Measurements from ENCODE around the gene EMB. TPM values are rescaled to one million over a fixed set of nuclear protein-coding genes. Genes with fewer than 3 reads are reported as not detected.
"Not testable (repeated sequence)": the region's sequence is repeated elsewhere in the genome, so short reads cannot be mapped to it uniquely, and the experiment has no call there.

Gene EMB, protein sequence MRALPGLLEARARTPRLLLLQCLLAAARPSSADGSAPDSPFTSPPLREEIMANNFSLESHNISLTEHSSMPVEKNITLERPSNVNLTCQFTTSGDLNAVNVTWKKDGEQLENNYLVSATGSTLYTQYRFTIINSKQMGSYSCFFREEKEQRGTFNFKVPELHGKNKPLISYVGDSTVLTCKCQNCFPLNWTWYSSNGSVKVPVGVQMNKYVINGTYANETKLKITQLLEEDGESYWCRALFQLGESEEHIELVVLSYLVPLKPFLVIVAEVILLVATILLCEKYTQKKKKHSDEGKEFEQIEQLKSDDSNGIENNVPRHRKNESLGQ
- 250 TPM for total RNA-seq

DNA sequence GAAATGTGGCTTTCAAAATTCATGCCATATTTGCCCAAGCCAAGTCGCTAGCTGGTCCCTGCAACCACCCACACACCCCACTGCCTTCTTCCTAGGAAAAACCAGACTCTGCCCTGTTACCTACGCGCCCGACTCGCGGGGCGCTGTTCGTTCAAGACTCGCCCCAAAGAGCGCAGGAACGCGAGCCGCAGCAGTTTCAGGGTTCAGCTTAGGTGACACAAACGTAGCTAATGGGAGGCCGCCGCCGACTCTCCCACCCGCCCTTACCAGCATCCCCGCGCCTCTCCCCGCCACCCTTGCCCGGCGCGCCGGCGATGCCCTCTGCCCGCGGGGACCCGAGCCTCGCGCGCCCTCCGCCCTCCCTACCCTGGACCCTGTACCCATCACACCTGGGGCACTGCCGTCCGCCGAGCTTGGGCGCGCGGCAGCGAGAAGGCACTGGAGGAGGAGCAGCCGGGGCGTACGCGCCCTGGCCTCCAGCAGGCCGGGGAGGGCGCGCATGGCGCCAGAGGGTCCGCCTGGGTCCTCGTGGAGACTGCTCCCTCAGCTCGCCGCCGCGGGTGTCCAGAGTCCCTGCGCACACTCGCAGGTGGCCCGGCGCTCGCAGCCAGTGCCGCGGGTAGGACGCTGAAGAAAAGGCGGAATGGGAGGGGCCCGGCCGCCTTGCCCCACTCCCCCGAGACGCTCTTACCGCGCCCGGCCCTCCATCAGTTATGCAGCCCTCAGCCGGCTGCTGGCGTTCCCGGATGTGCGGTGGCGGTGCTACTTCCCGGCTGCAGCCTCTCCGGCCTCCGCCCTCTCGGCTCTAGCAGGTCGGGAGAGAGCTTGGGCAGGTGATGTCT is at the start of gene EMB:
Gene EMB (minus strand): TSS at position 638 of the 842 bp plus-strand sequence. CDS start 137 bp downstream, at position 501.
- no peaks in the 10 kb centered on the region for H3K27me3 ChIP-seq (ENCODE audit: insufficient read depth, low read length)
- peaks cover 66% of the 10 kb centered on the region for H3K4me1 ChIP-seq (ENCODE audit: insufficient read depth, low read length)
- peak within 1 kb of the TSS; percentile 84 for H3K4me3 ChIP-seq (ENCODE audit: low read length)
- H3K9me3 ChIP-seq (ENCODE audit: low read depth, low read length) = no peaks in the 10 kb centered on the region

DNA sequence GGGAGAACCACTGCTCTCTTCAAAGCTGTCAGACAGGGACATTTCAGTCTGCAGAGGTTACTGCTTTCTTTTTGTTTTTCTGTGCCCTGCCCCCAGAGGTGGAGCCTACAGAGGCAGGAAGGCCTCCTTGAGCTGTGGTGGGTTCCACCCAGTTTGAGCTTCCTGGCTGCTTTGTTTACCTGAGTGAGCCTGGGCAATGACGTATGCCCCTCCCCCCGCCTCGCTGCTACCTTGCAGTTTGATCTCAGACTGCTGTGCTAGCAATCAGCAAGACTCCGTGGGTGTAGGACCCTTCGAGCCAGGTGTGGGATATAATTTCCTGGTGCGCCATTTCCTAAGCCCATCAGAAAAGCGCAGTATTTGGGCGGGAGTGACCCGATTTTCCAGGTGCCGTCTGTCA is 48.4 kb upstream of the EMB start:
- H3K4me3 ChIP-seq (ENCODE audit: low read length); H3K4me1 ChIP-seq (ENCODE audit: insufficient read depth, low read length); H3K9me3 ChIP-seq (ENCODE audit: low read depth, low read length); H3K27me3 ChIP-seq (ENCODE audit: insufficient read depth, low read length): not testable (repeated sequence)

DNA sequence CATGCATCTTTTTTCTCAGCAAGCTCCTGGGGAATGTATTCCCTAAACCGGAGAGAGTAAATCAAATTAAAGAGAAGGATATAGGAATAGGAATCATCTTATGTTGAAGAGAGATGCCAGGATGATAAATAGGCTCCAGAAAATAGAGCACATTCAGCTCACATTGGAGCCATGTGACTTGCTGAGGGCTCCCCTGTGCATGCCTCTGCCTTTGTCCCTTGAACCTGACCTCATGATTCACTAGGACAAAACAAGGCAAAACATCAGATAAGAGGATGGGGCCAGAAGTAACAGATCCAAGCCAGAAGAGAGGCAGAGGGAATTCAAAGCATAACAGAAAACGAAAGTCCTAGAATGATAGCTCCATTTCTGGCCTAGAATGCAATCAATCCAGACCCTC is 37.7 kb upstream of the EMB start:
- H3K9me3 ChIP-seq (ENCODE audit: low read depth, low read length); H3K27me3 ChIP-seq (ENCODE audit: insufficient read depth, low read length); H3K4me3 ChIP-seq (ENCODE audit: low read length); H3K4me1 ChIP-seq (ENCODE audit: insufficient read depth, low read length): not testable (repeated sequence)

DNA sequence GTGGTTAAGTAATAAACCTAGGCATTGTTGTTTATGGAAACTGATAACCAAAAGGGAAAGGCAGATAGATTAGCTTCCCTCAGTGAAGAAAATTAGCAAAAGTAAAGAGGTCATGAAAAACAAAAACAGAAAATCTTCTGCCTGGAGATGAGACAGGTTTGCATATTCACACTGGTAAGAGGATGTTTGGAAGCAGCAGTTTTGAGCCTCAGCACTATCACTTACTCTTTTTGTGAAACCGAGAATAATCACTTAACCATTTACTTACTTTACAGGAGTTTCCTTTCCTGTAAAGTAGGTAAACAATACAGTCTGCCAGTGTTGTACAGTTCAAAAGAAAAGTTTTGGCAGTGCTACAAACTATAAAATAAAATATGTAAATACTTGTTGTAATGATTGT is 35.5 kb upstream of the EMB start:
- Histone ChIP-seq H3K4me3 (ENCODE audit: low read length) (no peak overlapping the region), H3K27me3 (ENCODE audit: insufficient read depth, low read length) (no peaks in the 10 kb centered on the region), H3K9me3 (ENCODE audit: low read depth, low read length) (no peaks in the 10 kb centered on the region)

DNA sequence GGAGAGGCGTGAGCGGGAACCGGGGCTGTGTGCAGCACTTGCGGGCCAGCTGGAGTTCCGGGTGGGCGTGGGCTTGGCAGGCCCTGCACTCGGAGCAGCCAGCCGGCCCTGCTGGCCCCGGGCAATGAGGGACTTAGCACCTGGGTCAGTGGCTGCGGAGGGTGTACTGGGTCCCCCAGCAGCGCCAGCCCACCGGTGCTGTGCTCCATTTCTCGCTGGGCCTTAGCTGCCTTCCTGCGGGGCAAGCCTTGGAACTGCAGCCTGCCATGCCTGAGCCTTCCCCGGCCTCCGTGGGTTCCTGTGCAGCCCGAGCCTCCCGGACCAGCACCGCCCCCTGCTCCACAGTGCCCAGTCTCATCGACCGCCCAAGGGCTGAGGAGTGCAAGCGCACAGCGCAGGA is 23.9 kb upstream of the EMB start:
- H3K4me1 ChIP-seq (ENCODE audit: insufficient read depth, low read length) = not testable (repeated sequence)

More for the DNA sequence above, 35.5 kb upstream of the EMB start:
- H3K4me1 ChIP-seq (ENCODE audit: insufficient read depth, low read length) = no peaks in the 10 kb centered on the region

DNA sequence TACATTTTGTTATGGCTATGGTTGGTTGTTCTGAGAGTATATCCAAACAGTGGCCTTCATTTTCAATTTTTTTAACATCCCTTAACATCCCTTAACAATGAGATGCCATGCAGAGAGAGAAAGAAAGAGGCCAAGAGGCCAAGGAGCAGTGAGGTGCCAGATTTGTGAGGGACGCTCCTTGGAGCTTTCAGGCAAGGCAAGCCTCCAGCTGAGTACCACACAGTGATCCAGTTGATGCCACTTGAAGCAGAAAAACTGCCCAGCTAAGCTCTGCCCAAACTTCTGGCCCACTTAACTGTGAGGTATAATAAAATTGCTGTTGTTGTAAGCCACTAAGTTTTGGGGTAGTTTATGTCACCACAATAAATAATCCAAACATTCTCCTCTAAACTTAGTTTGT is 22.6 kb upstream of the EMB start:
- Histone ChIP-seq H3K27me3 (ENCODE audit: insufficient read depth, low read length) (no peaks in the 10 kb centered on the region), H3K4me3 (ENCODE audit: low read length) (no peak overlapping the region), H3K9me3 (ENCODE audit: low read depth, low read length) (no peaks in the 10 kb centered on the region), H3K4me1 (ENCODE audit: insufficient read depth, low read length) (no peaks in the 10 kb centered on the region)

More for the DNA sequence above, 23.9 kb upstream of the EMB start:
- H3K27me3 ChIP-seq (ENCODE audit: insufficient read depth, low read length); H3K9me3 ChIP-seq (ENCODE audit: low read depth, low read length); H3K4me3 ChIP-seq (ENCODE audit: low read length): not testable (repeated sequence)

DNA sequence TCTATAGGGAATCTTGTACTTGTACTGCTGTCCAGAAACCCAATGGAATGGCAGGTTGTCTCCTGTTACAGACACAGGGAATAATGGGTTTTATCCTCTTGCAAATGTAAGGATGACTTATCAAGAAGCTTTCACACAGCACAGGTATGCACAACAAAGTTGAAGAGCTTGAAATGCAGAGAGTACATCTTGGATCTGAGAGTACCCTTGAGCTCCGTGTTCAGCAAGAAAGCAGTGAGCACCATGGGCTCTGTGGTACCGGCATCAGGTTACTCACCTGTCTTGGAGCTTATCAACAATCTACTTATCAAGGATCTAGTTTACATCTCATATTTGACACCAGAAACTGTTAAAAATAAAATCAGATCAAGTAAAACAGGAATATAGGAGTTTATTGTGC is 22.0 kb upstream of the EMB start:
- Histone ChIP-seq H3K9me3 (ENCODE audit: low read depth, low read length) (no peaks in the 10 kb centered on the region), H3K4me3 (ENCODE audit: low read length) (no peak overlapping the region)

DNA sequence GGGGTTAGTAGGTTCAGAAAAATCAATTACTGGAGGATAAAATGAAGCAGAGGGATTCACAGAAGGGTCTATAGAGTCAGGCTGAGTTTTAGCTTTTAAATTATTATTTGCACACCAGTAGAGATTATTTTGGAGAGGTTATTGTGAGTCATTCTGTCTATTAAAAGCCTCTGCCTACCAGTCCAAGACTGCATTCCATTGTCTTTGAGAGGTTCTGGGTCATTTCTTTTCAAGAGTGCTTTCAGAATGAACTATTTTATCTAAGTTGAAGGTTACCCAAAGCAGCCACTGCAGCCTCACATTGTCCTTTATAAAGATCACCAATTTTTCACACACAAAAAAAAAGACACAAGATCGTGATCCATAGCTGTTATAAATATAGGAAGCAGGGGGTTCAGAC is 21.5 kb upstream of the EMB start:
- not testable (repeated sequence) for H3K4me1 ChIP-seq (ENCODE audit: insufficient read depth, low read length); H3K27me3 ChIP-seq (ENCODE audit: insufficient read depth, low read length); H3K4me3 ChIP-seq (ENCODE audit: low read length); H3K9me3 ChIP-seq (ENCODE audit: low read depth, low read length)

More for the DNA sequence above, 22.0 kb upstream of the EMB start:
- H3K4me1 ChIP-seq (ENCODE audit: insufficient read depth, low read length) = no peaks in the 10 kb centered on the region
- no peaks in the 10 kb centered on the region for H3K27me3 ChIP-seq (ENCODE audit: insufficient read depth, low read length)

DNA sequence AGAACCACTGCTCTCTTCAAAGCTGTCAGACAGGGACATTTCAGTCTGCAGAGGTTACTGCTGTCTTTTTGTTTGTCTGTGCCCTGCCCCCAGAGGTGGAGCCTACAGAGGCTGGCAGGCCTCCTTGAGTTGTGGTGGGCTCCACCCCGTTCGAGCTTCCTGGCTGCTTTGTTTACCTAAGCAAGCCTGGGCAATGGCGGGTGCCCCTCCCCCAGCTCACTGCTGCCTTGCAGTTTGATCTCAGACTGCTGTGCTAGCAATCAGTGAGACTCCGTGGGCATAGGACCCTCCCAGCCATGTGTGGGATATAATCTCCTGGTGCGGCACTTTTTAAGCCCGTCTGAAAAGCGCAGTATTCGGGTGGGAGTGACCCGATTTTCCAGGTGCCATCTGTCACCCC is 17.3 kb upstream of the EMB start:
- H3K4me3 ChIP-seq (ENCODE audit: low read length); H3K9me3 ChIP-seq (ENCODE audit: low read depth, low read length); H3K4me1 ChIP-seq (ENCODE audit: insufficient read depth, low read length); H3K27me3 ChIP-seq (ENCODE audit: insufficient read depth, low read length): not testable (repeated sequence)

DNA sequence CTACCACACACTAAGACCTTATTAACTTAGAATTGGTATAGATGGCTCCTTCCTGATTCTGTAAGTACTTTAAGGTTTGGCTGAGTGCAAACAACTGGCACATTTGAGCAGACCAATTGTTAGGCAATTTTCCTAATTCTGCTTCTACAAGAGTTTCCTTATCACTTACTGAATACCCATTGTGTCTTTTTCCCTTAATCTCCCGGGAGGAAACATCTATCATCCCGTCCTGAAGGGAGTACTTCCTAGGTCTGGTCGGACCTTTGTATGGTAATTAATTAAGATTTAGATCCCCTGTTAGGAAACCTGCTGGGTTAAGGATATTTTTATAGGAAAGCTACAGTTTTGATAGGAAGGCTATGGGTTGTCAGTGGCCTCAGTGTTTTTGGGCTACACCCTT is 8.2 kb upstream of the EMB start:
- H3K4me3 ChIP-seq (ENCODE audit: low read length); H3K9me3 ChIP-seq (ENCODE audit: low read depth, low read length); H3K27me3 ChIP-seq (ENCODE audit: insufficient read depth, low read length): not testable (repeated sequence)
- H3K4me1 ChIP-seq (ENCODE audit: insufficient read depth, low read length) = peaks cover 33% of the 10 kb centered on the region

DNA sequence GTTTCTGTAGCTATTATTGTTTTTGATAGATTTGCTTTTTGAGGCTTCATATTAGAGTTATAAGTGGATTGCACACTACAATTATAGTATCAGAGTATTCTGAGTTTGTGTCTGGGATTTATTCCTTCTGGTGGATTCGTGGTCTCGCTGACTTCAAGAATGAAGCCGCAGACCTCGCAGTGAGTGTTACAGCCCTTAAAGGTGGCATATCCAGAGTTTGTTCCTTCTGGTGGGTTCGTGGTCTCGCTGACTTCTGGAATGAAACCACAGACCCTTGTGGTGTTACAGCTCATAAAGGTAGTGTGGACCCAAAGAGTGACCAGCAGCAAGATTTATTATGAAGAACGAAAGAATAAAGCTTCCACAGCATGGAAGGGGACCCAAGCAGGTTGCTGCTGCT is 6.9 kb upstream of the EMB start:
- no peak overlapping the region for H3K4me3 ChIP-seq (ENCODE audit: low read length)
- no peaks in the 10 kb centered on the region for H3K27me3 ChIP-seq (ENCODE audit: insufficient read depth, low read length)
- no peaks in the 10 kb centered on the region for H3K9me3 ChIP-seq (ENCODE audit: low read depth, low read length)
- peaks cover 38% of the 10 kb centered on the region for H3K4me1 ChIP-seq (ENCODE audit: insufficient read depth, low read length)

DNA sequence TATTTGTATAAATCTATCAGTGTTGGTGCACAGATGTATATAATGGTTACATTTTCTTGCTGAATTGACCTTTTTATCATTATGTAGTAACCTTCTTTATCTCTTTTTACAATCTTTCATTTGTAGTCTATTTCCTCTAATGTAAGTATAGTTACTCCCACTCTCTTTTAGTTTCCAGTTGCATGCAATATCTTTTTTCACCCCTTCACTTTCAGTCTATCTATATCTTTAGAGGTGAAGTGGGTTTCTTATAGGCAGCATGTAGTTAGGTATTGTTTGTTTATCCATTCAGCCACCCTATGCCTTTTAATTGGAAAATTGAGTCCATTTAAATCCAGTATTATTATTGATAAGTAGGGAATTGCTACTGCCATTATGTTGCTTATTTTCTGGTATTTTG is 6.1 kb upstream of the EMB start:
- H3K9me3 ChIP-seq (ENCODE audit: low read depth, low read length) = no peaks in the 10 kb centered on the region
- no peak overlapping the region for H3K4me3 ChIP-seq (ENCODE audit: low read length)
- no peaks in the 10 kb centered on the region for H3K27me3 ChIP-seq (ENCODE audit: insufficient read depth, low read length)
- peaks cover 45% of the 10 kb centered on the region for H3K4me1 ChIP-seq (ENCODE audit: insufficient read depth, low read length)

DNA sequence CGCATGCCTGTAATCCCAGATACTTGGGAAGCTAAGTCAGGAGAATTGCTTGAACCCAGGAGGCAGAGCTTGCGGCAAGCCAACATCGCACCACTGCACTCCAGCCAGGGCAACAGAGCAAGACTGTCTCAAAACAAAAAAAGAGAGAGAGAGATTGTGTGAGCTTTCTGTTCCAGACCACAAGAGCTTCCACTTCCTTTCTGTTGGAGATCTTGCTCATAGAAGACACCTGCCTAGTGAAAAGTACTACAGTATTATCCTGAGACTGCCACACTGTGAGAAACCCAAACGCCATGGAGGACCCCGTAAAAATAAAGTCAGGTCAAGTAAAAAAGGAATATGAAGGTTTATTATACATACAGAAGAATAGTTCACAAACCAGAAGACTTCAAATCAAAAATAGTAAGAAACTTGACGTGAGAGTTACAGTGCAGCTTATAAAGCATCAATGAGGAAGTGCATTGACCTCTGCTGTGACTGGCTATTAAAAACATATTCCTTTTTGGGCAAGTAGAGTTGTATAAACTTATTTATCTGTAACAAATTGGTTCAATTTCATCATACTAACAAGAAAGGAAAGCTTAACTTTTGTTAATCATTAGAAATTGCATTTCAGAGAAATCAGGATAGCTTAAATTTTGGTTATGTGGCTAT is 4.3 kb upstream of the EMB start:
- Histone ChIP-seq H3K4me3 (ENCODE audit: low read length) (no peak overlapping the region), H3K4me1 (ENCODE audit: insufficient read depth, low read length) (peaks cover 56% of the 10 kb centered on the region), H3K27me3 (ENCODE audit: insufficient read depth, low read length) (no peaks in the 10 kb centered on the region), H3K9me3 (ENCODE audit: low read depth, low read length) (no peaks in the 10 kb centered on the region)

DNA sequence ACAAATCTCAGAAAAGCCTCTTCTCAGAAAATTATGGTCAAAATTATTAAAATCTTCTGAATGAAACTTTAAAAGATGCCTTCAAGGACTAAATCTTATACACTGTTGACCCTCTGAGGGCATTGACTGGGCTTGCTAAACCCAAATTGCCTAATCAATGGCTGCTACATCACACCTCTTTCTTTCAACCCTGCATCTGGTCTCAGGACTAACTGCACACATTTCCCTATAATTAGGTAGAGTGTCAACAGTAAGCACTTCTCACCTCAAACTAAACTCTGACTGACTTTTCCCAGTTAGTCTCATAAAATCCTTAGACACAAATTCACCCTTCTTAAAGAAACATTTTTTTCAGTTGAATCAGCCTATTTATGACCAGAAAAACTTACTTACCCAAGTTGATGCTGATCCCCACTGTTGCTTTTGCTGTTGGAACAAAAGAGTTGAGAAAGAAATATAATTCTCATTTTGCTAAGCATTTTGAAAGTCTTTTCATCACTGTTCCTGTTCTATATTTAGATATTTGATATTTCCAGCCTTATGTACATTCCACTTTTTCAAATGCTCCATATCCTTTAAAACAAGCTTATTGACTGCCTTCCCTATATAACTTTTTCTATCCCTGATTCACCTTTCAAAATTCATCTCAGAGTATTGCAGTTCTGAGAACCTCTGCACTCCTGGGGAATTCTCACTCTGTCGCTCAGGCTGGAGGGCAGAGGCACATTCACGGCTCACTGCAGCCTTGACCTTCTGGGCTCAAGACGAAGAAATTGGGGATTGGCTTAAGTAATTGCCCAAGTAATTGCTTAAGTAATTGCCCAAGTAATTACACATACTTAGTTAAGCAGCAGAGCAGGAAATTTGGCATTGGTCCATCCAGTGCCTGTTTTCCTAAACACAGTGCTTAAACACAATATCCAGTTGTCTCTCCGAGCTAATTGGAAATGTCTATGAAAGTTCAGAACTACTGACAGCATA is 1.8 kb upstream of the EMB start:
- H3K4me1 ChIP-seq (ENCODE audit: insufficient read depth, low read length) = peaks cover 64% of the 10 kb centered on the region
- H3K4me3 ChIP-seq (ENCODE audit: low read length); H3K9me3 ChIP-seq (ENCODE audit: low read depth, low read length); H3K27me3 ChIP-seq (ENCODE audit: insufficient read depth, low read length): not testable (repeated sequence)
